ENCODE measurements around the gene SPOCD1. TPM values are rescaled to one million over a fixed set of nuclear protein-coding genes. Genes with fewer than 3 reads are reported as not detected.

SPOCD1 gene
- total and polyA plus RNA-seq, 2 of the 4 experiments (the other 2 are of a cell fraction) = 59.7 to 132 TPM

DNA sequence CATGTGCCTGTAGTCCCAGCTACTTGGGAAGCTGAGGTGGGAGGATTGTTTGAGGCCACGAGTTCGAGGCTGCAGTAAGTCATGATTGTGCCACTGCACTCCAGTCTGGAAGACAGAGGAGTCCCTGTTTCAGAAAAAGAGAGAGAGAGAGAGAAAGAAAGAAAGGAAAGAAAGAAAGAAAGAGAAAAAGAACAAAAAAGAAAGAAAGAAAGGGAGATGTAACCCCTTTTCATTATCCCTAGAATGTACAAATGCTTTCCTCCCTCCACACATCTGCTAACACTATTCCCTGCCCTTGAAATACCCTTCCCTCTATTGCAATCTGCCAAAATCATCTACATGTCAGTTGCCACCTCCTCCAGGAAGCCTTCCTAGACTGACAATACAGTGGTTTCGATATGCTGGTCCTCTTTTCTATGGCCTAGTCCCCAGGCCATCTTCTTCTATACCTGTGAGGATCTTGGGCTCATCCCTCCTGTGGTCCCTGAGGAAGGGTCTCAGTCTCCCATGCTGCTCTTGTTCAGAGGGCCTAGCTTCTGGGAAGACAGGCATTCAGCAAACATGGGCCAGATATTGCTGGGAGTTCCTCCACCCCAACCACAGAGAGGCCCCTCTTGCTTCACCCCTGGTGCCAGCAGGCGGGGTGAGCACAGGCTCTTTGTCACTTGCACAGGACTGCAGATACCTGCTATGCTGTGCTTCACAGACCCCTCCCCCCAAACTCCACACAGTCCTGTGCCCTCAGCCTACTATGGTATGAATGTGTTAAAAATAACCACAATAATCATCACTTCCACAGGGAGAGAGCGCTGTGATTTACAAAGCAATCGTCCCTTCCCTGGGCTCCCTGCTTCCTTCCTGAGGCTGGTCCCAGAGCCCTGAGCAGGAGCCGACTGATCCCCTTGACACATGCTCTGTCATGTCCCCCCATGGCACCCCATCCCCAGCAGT, 65.8 kb downstream of the SPOCD1 start (continued):
- TF ChIP-seq, protein P1, sequence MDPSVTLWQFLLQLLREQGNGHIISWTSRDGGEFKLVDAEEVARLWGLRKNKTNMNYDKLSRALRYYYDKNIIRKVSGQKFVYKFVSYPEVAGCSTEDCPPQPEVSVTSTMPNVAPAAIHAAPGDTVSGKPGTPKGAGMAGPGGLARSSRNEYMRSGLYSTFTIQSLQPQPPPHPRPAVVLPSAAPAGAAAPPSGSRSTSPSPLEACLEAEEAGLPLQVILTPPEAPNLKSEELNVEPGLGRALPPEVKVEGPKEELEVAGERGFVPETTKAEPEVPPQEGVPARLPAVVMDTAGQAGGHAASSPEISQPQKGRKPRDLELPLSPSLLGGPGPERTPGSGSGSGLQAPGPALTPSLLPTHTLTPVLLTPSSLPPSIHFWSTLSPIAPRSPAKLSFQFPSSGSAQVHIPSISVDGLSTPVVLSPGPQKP (IDR thresholded peaks at IDR 0.05; ENCODE audit: borderline replicate concordance, low read depth, low read length) = no peak
- TF ChIP-seq RAD21 (IDR thresholded peaks at IDR 0.05; ENCODE audit: low read length) = no peak

DNA sequence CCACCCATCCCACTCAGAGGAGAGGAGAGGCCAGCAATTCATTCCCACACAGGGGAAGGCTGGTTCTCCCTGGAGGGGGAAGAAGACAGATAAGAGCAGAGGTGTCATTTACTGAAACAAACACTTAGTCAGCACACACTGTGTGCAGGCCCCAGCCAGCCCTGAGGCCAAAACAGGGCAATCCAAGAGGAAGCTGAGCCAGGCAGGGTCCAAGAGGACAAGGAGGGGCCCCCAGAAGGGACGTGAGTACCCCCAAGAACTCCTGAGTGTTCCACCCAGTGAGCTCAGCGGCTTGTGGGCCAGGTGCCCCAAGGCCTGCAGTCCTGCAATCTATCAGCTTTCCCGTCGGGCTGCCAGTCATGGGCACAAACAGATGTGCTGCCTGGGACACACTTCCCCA, 67.5 kb downstream of the SPOCD1 start:
- no TSS peak for BruUV-seq (replicated peaks)
- WGBS, 2 experiments (ENCODE audit: extremely low coverage in 2 of 2, insufficient read length in 1 of 2) = no CpG with 5 or more reads among the region's 4 CpGs
- Histone ChIP-seq H2AK9ac (replicated peaks; ENCODE audit: low read depth, low read length, poor library complexity) (peak overlapping the region; percentile 61), H3K79me1 (ENCODE audit: low read depth in 1 of 2, low read length in 2 of 2) (peaks cover 0 to 3% of the 10 kb centered on the region in 2 experiments; a peak in 1 of 4 replicates), H2BK20ac (ENCODE audit: low read depth, low read length) (no peak overlapping the region), H3K4me2 (ENCODE audit: low read depth, low read length) (no peak overlapping the region), H4K8ac (ENCODE audit: low read depth in 2 of 2, low read length in 2 of 2) (no peak overlapping the region), H3K56ac (ENCODE audit: extremely low read depth, insufficient read depth, low read length) (no peak overlapping the region), H3K36me3 (ENCODE audit: control insufficient read depth, insufficient read depth, low read length) (no peaks in the 10 kb centered on the region), H3K4me3 (ENCODE audit: insufficient read depth, low read depth, low read length) (no peak overlapping the region), H2BK15ac (ENCODE audit: low read depth, low read length) (no peak overlapping the region), H3K27me3 (ENCODE audit: control insufficient read depth, insufficient read depth, low read length) (no peaks in the 10 kb centered on the region), H4K91ac (ENCODE audit: insufficient read depth, low read depth, low read length) (no peak overlapping the region), H3K4me1 (ENCODE audit: control insufficient read depth, insufficient read depth, low read length) (peaks cover 22% of the 10 kb centered on the region), H3K9me3 (ENCODE audit: control insufficient read depth, insufficient read depth, low read length) (no peaks in the 10 kb centered on the region), H3K23ac (ENCODE audit: low read depth, low read length) (no peak overlapping the region), H3K9me1 (ENCODE audit: insufficient read depth, low read length) (peaks cover 5% of the 10 kb centered on the region; the same call in 1 of the 2 replicates), H4K20me1 (ENCODE audit: insufficient read depth, low read length) (peaks cover 37% of the 10 kb centered on the region), H3K9ac (ENCODE audit: low read depth, low read length) (no peak overlapping the region), H3K18ac (ENCODE audit: low read depth, low read length) (no peak overlapping the region), H3K27ac (ENCODE audit: insufficient read depth, low read length) (no peak overlapping the region), H2BK120ac (ENCODE audit: low read depth, low read length) (no peak overlapping the region), H2BK5ac (ENCODE audit: low read depth, low read length, poor library complexity, severe bottlenecking) (no peak overlapping the region), H2AK5ac (ENCODE audit: low read depth, low read length) (no peak overlapping the region), H2AFZ (replicated peaks; ENCODE audit: low read length, poor library complexity) (peak overlapping the region; percentile 33), H4K5ac (ENCODE audit: low read depth, low read length) (no peak overlapping the region), H3K4ac (ENCODE audit: low read depth, low read length) (no peak overlapping the region), H3K14ac (replicated peaks; ENCODE audit: low read depth, low read length) (no peak overlapping the region)
- ChIA-PET CTCF (no interaction called here), POLR2A (ENCODE audit: unreplicated experiment) (no interaction called here)
- intact Hi-C loops (cut with micrococcal nuclease) (loop anchor here (5.0 kb wide), 2 partner anchors 46 to 186 kb away; partner anchors contain the start of gene COL16A1), dilution Hi-C loops (cut with HindIII; ENCODE audit: low sequenced_read_pairs, unreplicated experiment) (no loop called here), in situ Hi-C loops (cut with MboI; ENCODE audit: low sequenced_read_pairs) (loop anchor here (10.0 kb wide), 1 partner anchor 84 kb away; no protein-coding TSS in a partner anchor)
- DNase-seq = peak; percentile 31
- peak; percentile 40 for ATAC-seq (ENCODE audit: low read depth)
- TF ChIP-seq BHLHE40 (IDR thresholded peaks at IDR 0.05; ENCODE audit: low read depth, low read length) = no peak
- 0 out of 2 replicates have a peak, but pooled peaks have one; percentile 9 for TF ChIP-seq MAZ (IDR thresholded peaks at IDR 0.05; ENCODE audit: borderline replicate concordance, low read depth, low read length)
- TF ChIP-seq MAFK (IDR thresholded peaks at IDR 0.05; ENCODE audit: low read depth, low read length) = peak; percentile 43
- TF ChIP-seq RFX5 (IDR thresholded peaks at IDR 0.05; ENCODE audit: low read depth, low read length) = no peak
